ENCODE data around the gene TNFSF4.

DNA sequence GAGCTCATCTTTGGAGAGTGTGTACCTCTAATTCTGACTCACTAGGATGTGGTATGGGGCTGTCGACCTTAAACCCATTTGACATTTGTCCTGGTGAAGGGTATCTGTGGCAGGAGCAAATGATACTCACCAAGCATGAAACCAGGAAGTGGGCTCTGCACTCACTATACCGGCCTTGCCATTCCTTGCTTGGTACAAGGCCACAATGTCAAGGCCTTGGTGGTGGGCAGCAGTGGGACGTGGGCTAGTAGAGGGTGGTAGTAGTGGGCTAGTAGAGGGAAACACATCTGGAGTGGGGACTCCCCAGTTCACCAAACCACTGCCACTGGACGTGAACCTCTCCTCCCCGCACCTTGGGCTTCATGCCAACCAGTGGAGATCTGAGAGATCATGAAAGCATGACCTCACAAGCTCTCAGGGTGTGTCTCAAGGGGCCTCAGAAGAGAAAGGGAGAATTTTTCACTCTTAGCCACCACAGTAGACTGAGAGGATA is 11.5 kb downstream of the TNFSF4 start:
- TF ChIP-seq CTCF (IDR thresholded peaks at IDR 0.05), result no peak
- no peak for TF ChIP-seq POLR2A (IDR thresholded peaks at IDR 0.05)
